Measurements from ENCODE around the gene NOS3. TPM values are rescaled to one million over a fixed set of nuclear protein-coding genes. Genes with fewer than 3 reads are reported as not detected.
A peak's percentile ranks its signal among the peaks of the same experiment; 100 is the strongest.

Gene NOS3
- total and polyA plus RNA-seq, 9 of the 15 experiments (the other 6 are each of a cell fraction or from before 2014, with no cell fraction given): 1.1 to 121 (median 23.6) TPM

- TF ChIP-seq SETDB1 (IDR thresholded peaks at IDR 0.05; ENCODE audit: low read length) (no peak), PTRF (tag; IDR thresholded peaks at IDR 0.05) (no peak), ZNF584 (CRISPR knock-in tag; IDR thresholded peaks at IDR 0.05; ENCODE audit: low read depth) (no peak), HNRNPLL (IDR thresholded peaks at IDR 0.05; ENCODE audit: low read depth, low read length, poor library complexity, severe bottlenecking) (peak; percentile 57), ZSCAN29 (IDR thresholded peaks at IDR 0.05) (peak; percentile 42; the same call in 1 of the 2 replicates), ZNF280A (IDR thresholded peaks at IDR 0.05; ENCODE audit: low read depth, partially characterized antibody) (no peak), ZBED1 (IDR thresholded peaks at IDR 0.05) (no peak), NFYB (IDR thresholded peaks at IDR 0.05; ENCODE audit: extremely low read depth, insufficient read length) (no peak), ZNF583 (CRISPR knock-in tag; IDR thresholded peaks at IDR 0.05) (0 out of 2 replicates have a peak, but pooled peaks have one; percentile 27), LARP7 (IDR thresholded peaks at IDR 0.05) (no peak), TAF9B (IDR thresholded peaks at IDR 0.05; ENCODE audit: partially characterized antibody) (no peak), ZC3H4 (CRISPR knock-in tag; IDR thresholded peaks at IDR 0.05; ENCODE audit: borderline replicate concordance) (no peak), ARID3A (IDR thresholded peaks at IDR 0.05; ENCODE audit: borderline replicate concordance, low read depth, low read length) (no peak), DDX20 (tag; IDR thresholded peaks at IDR 0.05; ENCODE audit: low read depth) (no peak), FOSL1 (tag; conservative IDR thresholded peaks at IDR 0.05) (no peak)
These were observed 19.7 kb downstream of the NOS3 start (continued) for GRCh38 chr7:151010307-151011096.

Data from K562 (cell line).